ENCODE data around the gene RTCA. TPM values are rescaled to one million over a fixed set of nuclear protein-coding genes. Genes with fewer than 3 reads are reported as not detected.

The RTCA gene
- total RNA-seq, 1 donor from 2014 or later = 69.7 TPM

DNA sequence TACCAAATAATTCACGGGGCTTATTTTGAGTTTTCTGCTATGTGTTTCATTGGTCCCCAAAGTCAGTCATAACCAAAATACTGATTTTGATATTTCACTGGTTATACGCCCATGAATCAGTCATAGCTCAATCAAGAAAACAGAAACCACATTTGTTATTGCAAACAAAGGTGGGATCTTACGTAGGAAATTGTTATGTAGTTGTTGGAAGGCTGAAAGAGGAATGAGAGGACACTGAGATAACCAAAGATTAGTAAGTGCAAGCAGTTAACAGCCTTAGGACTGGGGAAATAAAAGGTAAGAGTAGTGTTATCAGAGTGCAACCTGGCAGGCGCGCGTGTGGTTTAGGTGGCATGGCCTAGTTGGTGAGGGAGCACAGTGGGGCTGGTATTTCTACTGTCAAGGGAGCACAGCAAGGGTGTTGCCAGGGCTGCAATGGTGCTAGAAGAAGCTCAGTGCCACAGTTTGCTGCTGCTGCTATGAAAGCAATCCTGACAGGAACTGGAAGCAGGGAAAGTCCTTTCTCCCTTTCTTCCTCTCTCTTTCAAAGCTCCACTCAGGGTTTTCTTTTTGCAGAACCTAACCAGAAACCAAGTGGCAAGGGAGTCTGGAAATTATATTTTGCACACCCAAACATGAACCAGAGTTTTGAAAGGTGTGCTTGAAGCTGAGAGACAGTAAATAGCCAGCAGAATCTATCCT, 33.7 kb downstream of the RTCA start:
- Histone ChIP-seq H3K4me2 (peak overlapping the region; percentile 71), H2AFZ (replicated peaks) (peak overlapping the region; percentile 86), H3K9me3 (ENCODE audit: low read depth) (no peaks in the 10 kb centered on the region), H3K27ac (peak overlapping the region; percentile 95), H3K9ac (no peak overlapping the region), H3K79me2 (ENCODE audit: low read depth) (no peaks in the 10 kb centered on the region), H3K27me3 (no peaks in the 10 kb centered on the region), H4K20me1 (ENCODE audit: low read depth) (no peaks in the 10 kb centered on the region), H3K4me3 (no peak overlapping the region), H3K36me3 (no peaks in the 10 kb centered on the region), H3F3A (ENCODE audit: low read depth) (peaks cover 34% of the 10 kb centered on the region), H3K4me1 (peaks cover 44% of the 10 kb centered on the region)
- Mint-ChIP-seq H3K36me3 (no peaks in the 10 kb centered on the region), H3K9me3 (no peaks in the 10 kb centered on the region), H3K27me3 (ENCODE audit: insufficient read depth, low read depth) (peaks cover 2% of the 10 kb centered on the region), H3K4me3 (no peak overlapping the region), H3K4me1 (no peaks in the 10 kb centered on the region), H3K27ac (no peak overlapping the region)
- peak; percentile 12 for DNase-seq (ENCODE audit: low spot score)
- no peak for TF ChIP-seq EZH2 (IDR thresholded peaks at IDR 0.05)
- no peak for TF ChIP-seq EZH2phosphoT487 (IDR thresholded peaks at IDR 0.05)

DNA sequence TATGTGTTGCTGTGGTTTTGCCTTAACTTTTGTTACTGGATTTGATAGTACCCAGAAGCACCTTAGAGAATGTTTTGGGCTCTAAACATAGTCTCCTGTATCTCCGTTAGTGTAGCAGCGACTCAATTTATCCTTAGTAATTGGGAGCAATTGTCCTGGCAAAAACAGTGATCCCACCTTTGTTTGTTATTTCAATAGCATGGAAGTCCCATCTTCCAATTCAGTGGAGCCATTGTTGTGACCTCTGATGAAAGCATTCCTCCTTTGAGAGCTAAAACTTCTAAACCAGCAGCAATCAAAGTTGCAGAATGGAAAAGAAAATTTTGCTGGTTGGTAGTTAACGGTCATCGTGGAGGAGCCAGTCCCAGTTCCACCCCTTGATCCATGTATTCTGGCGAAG, 34.7 kb downstream of the RTCA start:
- Histone ChIP-seq H3K36me3 (peaks cover 4% of the 10 kb centered on the region), H3K27me3 (no peaks in the 10 kb centered on the region), H3K79me2 (ENCODE audit: low read depth) (no peaks in the 10 kb centered on the region), H3K4me1 (peaks cover 54% of the 10 kb centered on the region), H2AFZ (replicated peaks) (no peak overlapping the region), H3K27ac (peak overlapping the region; percentile 95), H3K4me2 (peak overlapping the region; percentile 71), H3F3A (ENCODE audit: low read depth) (peaks cover 34% of the 10 kb centered on the region), H4K20me1 (ENCODE audit: low read depth) (no peaks in the 10 kb centered on the region), H3K9me3 (ENCODE audit: low read depth) (no peaks in the 10 kb centered on the region), H3K9ac (no peak overlapping the region), H3K4me3 (peak overlapping the region; percentile 22)
- TF ChIP-seq EZH2phosphoT487 (IDR thresholded peaks at IDR 0.05) (no peak), EZH2 (IDR thresholded peaks at IDR 0.05) (no peak)
- TF ChIP-seq, protein P1, sequence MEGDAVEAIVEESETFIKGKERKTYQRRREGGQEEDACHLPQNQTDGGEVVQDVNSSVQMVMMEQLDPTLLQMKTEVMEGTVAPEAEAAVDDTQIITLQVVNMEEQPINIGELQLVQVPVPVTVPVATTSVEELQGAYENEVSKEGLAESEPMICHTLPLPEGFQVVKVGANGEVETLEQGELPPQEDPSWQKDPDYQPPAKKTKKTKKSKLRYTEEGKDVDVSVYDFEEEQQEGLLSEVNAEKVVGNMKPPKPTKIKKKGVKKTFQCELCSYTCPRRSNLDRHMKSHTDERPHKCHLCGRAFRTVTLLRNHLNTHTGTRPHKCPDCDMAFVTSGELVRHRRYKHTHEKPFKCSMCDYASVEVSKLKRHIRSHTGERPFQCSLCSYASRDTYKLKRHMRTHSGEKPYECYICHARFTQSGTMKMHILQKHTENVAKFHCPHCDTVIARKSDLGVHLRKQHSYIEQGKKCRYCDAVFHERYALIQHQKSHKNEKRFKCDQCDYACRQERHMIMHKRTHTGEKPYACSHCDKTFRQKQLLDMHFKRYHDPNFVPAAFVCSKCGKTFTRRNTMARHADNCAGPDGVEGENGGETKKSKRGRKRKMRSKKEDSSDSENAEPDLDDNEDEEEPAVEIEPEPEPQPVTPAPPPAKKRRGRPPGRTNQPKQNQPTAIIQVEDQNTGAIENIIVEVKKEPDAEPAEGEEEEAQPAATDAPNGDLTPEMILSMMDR (IDR thresholded peaks at IDR 0.05) = no peak
- peak; percentile 90 for DNase-seq (ENCODE audit: low spot score)
- no peaks in the 10 kb centered on the region for H3K4me1 Mint-ChIP-seq
- no peak overlapping the region for H3K4me3 Mint-ChIP-seq
- H3K9me3 Mint-ChIP-seq = no peaks in the 10 kb centered on the region
- H3K27me3 Mint-ChIP-seq (ENCODE audit: insufficient read depth, low read depth) = peaks cover 2% of the 10 kb centered on the region
- no peak overlapping the region for H3K27ac Mint-ChIP-seq
- H3K36me3 Mint-ChIP-seq = no peaks in the 10 kb centered on the region

DNA sequence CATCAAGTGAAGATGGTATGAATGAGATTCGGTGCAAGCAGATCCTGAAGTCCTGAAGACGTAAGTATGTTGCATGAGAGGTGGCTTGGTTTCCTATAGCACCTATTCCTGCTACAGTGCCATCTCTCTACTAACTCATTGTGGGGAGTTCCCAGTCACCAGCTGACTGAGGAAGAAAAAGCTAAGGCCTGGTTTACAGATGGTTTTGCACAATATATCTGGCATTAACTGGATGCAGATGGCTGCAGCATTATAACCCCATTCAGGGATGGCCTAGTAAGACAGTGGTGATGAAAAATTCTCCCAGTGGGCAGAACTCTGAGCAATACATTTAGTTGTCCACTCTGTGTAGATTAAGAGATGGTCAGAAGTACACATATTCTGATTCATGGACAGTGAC, 36.7 kb downstream of the RTCA start:
- Histone ChIP-seq H3K27me3 (no peaks in the 10 kb centered on the region), H3K79me2 (ENCODE audit: low read depth) (no peaks in the 10 kb centered on the region), H2AFZ (replicated peaks) (no peak overlapping the region), H3K9me3 (ENCODE audit: low read depth) (no peaks in the 10 kb centered on the region), H3K4me3 (no peak overlapping the region), H4K20me1 (ENCODE audit: low read depth) (no peaks in the 10 kb centered on the region), H3K4me2 (no peak overlapping the region), H3K9ac (no peak overlapping the region), H3F3A (ENCODE audit: low read depth) (peaks cover 34% of the 10 kb centered on the region), H3K4me1 (peaks cover 52% of the 10 kb centered on the region), H3K27ac (no peak overlapping the region), H3K36me3 (peaks cover 4% of the 10 kb centered on the region)
- Mint-ChIP-seq H3K9me3 (no peaks in the 10 kb centered on the region), H3K27ac (no peak overlapping the region), H3K4me3 (no peak overlapping the region), H3K36me3 (no peaks in the 10 kb centered on the region), H3K27me3 (ENCODE audit: insufficient read depth, low read depth) (peaks cover 4% of the 10 kb centered on the region), H3K4me1 (no peaks in the 10 kb centered on the region)
- TF ChIP-seq, protein P1 (IDR thresholded peaks at IDR 0.05) = no peak
- TF ChIP-seq EZH2phosphoT487 (IDR thresholded peaks at IDR 0.05) (no peak), EZH2 (IDR thresholded peaks at IDR 0.05) (no peak)
- no peak for DNase-seq (ENCODE audit: low spot score)

DNA sequence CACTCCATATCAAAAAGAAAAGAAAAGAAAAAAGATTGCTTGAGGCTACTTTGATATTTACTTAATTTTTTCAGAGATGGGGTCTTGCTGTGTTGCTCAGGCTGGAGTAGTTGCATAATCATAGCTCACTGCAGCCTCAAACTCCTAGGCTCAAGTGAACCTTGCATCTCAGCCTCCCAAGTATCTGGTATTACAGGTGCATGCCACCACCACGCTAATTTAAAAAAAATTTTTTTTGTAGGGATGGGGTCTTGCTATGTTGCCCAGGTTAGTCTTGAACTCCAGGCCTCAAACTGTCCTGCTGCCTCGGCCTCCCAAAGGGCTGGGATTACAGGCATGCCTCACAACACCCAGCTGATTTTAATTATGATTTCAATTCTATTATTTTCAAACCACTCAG, 38.2 kb downstream of the RTCA start:
- H3K4me3 ChIP-seq = no peak overlapping the region
- TF ChIP-seq, protein P1 (IDR thresholded peaks at IDR 0.05) = no peak
- TF ChIP-seq EZH2phosphoT487 (IDR thresholded peaks at IDR 0.05) = no peak
- TF ChIP-seq EZH2 (IDR thresholded peaks at IDR 0.05) = no peak
- no peaks in the 10 kb centered on the region for H3K27me3 ChIP-seq
- no peaks in the 10 kb centered on the region for H3K9me3 Mint-ChIP-seq
- peaks cover 31% of the 10 kb centered on the region for H3F3A ChIP-seq (ENCODE audit: low read depth)
- H3K4me1 ChIP-seq = peaks cover 37% of the 10 kb centered on the region
- no peaks in the 10 kb centered on the region for H3K36me3 Mint-ChIP-seq
- H3K4me3 Mint-ChIP-seq = no peak overlapping the region
- no peak for DNase-seq (ENCODE audit: low spot score)
- H3K4me1 Mint-ChIP-seq = no peaks in the 10 kb centered on the region
- no peak overlapping the region for H3K9ac ChIP-seq
- H3K36me3 ChIP-seq = peaks cover 4% of the 10 kb centered on the region
- H3K9me3 ChIP-seq (ENCODE audit: low read depth) = no peaks in the 10 kb centered on the region
- no peak overlapping the region for H2AFZ ChIP-seq (replicated peaks)
- H3K27ac ChIP-seq = no peak overlapping the region
- H3K4me2 ChIP-seq = no peak overlapping the region
- H3K27me3 Mint-ChIP-seq (ENCODE audit: insufficient read depth, low read depth) = peaks cover 3% of the 10 kb centered on the region
- H3K27ac Mint-ChIP-seq = no peak overlapping the region
- H4K20me1 ChIP-seq (ENCODE audit: low read depth) = no peaks in the 10 kb centered on the region
- no peaks in the 10 kb centered on the region for H3K79me2 ChIP-seq (ENCODE audit: low read depth)

All from neural progenitor cell (in vitro differentiated cells).